ENCODE measurements around the gene SSU72.

Gene SSU72

DNA sequence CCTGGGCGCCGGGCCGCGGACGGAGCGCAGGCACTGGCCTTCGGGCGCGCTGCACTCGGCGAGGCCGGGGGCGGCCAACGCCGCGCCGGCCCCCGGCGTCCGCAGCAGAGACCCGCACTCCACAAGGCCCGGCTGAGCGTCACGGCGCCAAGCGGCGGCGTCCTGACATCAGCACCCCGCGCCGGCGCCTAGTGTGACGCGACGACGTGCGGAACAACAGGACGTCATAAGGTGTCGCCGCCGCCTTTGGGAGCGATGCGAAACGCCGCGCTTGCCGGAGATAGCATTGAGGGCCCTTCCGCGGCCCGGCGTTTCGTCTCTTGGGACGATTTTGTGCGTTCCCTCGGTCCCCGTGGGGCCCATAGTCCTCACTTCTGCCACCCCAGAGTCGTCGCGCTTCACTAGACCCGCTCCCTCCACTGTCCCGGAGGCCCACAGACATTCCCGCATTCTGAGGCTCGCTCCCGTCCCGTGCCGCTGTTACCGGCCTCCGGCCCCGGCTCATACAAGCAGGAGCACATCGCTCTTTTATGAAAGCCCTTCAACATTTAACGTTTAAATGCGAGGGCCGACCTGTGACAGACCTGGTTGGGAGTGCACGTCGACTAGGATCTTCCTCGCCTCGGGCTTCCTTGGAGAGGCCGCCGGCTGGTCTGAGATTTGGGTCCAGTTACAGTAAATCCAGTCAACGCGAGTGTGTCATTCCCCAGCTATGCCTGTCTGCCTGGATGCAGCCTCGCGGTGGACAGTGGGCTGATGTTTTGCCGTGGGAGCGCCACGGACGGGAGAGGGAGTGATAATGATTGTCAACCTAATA lies at the start of gene SSU72:
Gene SSU72 (minus strand): TSS at position 143 of the 817 bp plus-strand sequence. CDS start 306 bp downstream, outside the sequence.
- peak; percentile 88 for DNase-seq (ENCODE audit: low spot score)

DNA sequence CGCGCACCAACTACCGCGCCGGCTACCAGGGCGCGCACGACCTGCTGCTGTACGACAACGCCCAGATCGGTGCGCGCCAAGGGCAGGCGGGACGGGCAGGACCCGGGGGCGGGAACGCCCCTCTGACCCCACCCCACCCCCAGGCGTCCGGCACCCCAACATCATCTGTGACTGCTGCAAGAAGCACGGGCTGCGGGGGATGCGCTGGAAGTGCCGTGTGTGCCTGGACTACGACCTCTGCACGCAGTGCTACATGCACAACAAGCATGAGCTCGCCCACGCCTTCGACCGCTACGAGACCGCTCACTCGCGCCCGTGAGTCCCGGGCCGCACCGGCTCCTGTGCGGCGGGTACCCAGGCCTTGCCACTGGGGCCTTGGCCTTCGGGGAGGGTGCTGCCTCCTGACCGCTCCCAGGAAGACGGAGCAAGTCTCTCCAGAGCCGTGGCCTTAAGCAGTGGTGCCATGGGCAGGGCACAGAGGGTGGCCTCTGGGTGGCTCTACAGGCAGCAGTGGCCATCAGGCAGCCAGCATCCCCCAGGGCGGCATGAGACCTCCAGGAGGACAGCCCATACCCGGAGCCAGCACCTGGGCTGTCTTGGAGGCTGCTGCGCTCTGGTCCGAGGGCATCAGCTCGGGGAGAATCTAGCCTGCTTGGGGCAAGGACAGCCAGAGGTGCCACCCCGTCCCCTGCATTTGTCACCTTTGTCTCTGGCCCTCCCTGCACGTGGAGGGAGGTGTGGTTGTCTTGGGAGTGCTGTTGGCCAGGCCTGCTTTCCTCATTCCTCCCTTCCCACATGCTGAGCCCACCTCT lies 49.2 kb upstream of the SSU72 start:
- DNase-seq (ENCODE audit: low spot score) = no peak

DNA sequence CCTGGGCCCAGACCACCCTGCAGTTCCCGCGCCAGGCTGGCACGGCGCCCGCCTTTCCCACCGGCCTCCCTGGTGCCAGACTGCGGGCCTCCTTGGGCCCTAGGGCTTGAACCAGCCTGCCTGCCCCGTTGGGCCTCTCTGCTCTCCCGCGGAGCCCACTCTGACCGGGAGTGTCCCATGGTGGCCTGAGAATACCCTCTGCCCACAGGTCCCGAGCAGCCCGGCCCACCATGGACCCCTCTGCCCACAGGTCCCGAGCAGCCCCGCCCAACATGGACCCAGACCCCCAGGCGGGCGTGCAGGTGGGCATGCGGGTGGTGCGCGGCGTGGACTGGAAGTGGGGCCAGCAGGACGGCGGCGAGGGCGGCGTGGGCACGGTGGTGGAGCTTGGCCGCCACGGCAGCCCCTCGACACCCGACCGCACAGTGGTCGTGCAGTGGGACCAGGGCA lies 48.5 kb upstream of the SSU72 start:
- no peak for DNase-seq (ENCODE audit: low spot score)

DNA sequence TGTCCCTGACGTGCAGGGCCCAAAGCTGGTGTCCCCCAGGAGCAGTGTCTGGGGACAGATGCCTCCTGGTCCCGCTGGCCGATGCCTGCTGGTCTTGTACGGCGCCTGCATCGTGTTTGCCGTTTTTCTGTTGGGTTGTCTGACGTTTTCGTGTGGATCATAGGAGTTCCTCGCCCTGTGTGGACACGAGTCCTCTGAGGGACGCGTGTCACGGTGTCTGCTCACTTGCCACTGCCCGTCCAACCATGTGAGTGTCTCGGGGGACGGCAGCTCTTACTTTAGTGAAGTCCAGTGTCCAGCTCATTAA lies 48.1 kb upstream of the SSU72 start:
- no peak for DNase-seq (ENCODE audit: low spot score)

DNA sequence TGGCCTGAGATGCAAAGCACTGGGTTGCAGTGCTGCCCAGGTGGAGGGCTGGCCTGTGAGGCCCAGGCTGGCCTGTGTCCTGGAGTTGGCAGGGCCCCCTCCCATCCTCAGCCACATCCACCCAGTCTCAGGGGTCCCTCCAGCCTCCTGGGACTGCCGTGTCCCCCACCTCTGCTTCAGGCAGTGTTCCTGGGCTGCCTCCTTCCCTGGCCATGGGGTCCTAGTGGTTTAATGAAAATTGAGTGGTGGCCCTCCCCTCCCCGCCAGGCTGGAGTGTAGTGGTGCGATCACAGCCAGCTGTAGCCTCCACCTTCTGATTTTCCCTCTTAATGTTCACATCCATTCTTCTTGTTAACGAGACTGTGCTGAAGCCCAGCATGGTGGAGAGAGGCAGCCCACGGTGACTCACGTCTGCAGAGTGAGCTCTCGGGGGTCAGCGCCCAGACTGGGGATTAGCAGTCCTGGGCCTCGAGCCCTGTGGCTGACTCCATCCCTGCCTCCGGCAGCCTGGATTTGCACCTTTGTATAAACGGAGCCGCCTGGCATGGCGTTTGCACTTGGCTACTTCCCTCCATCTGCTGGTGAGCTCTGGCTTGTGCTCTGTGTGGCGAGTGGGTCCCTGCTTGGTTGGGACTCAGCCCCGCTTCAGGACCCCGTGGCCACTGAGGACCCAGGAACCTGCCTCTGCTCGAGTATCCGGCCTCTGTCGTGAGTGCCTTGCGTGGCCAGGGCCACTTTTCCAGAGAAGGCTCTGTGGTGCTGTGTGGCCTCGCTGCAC lies 47.5 kb upstream of the SSU72 start:
- no peak for DNase-seq (ENCODE audit: low spot score)

DNA sequence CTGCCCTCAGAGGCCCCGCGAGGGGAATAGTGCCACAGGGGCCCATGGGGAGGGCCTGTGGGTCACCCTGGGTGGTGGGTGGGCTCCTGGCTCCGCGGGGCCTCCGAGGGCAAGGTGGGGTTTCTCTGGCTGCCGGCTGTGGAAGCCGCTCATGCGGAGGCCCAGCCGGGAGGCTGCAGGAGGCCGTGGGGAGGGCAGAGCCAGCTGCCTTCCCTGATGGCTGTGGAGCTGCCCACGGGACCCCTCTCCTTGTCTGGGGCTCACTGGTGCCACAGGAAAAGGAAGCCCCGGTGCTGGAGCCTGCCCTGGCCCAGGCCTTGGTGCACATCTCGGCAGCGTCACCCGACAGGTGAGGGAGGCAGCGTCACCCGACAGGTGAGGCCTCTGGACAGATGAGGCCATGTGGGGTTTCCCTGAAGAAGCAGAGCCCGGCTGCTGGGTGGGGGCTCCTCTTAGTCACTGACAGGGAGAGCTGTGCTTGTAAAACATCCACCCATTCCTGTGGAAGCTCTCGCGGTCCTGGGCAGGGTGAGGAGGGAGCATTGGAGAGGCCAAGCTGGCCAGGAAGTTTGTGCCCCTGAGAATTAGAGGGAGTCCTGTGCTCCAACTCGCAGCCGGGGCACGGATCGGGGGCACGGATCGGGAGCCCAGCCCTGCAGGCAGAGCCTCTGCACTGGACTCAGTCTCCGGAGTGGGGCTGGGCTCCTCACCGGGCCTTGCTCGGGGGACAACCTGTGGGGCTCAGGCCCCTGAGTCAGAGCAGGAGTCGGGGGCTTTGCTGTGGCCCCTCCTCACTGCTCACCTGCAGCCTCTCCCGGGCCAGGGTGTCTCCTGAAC lies 46.7 kb upstream of the SSU72 start:
- no peak for DNase-seq (ENCODE audit: low spot score)

DNA sequence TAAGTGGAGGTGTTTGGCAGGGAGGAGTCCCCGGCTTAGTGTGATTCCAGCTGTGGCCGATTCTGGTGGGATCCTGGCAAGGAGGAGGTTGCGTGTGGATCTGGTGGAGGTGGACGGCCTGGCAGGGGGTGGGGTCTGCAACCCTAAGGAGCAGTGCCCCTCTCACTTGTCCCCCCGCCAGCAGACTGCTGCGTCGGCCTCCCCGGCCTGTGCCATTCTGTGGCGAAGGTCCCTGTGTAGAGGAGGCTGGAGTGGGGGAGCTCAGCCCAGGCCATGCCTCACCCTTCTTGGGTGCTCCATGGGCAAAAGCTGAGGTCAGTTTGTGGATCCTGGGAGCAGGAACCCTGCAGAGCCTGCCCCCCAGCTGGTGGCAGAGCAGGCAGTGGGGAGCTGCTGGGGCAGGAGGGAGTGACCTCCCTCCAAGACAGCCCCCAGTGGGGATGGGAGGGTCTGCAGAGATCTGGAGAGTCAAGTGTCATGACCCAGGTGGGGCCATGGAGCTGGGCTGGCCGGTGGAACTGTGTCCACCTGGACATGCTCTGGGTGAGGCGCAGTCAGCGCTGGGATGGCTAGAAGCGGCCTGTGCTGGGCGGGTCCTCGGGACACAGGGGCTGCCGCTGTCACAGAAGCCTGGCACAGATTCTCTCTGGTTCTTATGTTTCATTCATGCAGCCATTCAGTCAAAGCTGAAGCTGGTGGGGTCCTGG lies 45.9 kb upstream of the SSU72 start:
- DNase-seq (ENCODE audit: low spot score) = no peak

DNA sequence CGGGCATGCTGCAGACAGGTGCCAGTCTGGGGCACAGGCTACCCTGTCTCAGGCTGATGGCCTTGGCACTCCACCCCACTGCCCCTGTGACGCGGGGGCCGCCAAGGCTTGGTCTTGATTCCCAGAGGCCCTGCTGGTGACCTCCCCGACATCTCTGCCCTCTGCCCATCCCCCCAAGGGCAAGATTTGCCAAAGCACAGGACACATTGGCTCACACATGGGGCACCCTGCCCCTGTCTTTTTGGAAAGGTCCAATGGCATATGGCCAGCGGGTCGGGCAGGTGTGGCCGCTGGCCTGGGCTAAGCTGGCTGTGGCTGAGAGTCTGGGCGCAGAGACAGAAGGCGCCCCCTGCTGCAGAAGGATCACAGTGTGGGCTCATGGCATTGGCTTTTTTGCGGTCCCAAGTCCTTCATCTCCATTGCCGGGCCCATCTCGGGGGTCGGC lies 45.3 kb upstream of the SSU72 start:
- DNase-seq (ENCODE audit: low spot score) = no peak

DNA sequence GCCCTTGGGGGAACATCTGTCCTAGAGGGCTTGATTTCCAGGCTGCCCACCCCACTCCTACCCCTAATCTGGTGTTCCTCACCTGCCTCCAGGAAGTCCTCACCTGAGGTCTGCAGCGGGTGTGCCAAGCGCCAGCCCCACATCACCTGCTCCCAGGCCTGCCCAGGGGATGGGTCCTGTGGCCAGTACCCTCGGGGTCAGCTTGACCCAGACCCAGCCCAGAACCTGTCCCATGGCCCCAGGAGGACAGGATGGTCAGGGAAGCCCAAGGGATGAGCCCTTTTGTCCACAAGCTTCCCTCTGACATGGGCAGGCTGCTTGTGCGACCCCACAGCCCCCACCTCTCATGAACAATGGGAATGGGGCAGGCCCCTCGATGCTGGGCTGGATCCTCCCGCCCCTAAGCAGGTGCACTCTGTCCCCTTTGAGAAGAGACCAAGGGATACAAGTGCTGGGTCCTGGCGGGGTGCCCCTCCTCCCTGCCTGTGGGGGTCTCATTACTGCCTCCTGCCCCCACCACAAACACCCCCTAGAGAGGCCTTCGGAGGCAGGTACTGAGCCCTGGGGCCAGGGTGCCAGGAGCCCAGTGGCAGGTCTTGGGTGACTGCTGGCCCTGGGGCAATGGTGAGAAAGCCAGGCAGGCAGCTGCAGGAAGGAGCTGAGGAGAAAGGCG lies 43.9 kb upstream of the SSU72 start:
- DNase-seq (ENCODE audit: low spot score) = no peak

DNA sequence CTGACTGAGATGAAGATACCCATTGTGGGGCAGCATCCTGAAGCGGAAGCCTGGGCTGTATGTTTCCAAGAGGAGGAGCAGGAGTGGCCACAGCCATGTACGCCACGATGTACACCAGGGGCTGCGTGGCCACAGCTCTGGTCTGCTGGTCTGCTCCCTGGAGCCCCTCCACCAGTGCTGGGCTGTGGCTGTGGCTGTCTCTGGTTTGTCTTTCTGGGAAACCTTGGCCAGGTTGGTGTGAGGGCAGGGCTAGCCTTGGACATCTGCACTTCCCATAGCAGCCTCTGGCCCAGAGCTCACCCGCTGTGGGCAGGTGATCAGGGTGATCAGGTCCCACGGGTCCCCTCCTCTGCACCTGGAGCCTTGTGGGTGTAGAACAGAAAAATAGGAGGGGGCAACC lies 43.3 kb upstream of the SSU72 start:
- no peak for DNase-seq (ENCODE audit: low spot score)

DNA sequence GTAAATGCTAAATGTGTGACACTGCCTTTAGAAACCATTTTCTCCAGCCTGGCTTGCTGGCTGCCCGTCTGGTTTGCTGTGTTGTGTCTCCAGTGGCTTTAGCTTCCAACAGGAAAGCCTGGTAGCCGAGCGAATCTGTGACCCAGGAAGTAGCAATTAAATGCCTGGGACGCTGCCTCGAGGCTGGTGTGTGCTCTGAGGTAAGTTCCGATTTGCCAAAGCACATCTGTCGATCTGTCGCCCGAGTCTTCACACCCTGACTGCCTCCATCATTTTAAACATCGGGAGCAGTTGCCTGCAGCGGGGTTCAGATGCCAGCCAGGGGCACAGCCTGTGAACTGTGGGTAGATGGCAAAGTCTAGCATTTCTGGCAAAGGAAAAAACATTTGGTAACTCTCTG lies 42.9 kb upstream of the SSU72 start:
- DNase-seq (ENCODE audit: low spot score) = no peak

DNA sequence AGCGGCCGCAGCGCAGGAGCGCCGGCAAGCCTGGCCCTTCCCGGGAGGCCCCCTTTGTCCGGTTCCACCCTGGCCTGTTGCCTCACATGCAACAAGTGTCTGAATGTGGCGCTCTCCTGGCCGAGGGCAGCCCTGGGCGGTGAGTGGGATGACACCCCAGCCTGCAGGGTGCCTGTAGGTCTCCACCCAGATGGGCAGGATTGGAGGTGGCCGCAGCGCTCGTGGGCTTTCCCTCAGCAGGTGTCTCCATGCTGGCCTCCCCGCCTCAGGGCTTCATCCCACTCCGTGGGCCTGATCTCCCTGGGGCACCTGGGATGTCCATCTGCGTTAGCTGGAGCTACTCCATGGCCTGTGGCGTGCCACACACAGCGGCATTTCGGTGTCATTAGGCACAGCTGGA lies 42.2 kb upstream of the SSU72 start:
- no peak for DNase-seq (ENCODE audit: low spot score)

DNA sequence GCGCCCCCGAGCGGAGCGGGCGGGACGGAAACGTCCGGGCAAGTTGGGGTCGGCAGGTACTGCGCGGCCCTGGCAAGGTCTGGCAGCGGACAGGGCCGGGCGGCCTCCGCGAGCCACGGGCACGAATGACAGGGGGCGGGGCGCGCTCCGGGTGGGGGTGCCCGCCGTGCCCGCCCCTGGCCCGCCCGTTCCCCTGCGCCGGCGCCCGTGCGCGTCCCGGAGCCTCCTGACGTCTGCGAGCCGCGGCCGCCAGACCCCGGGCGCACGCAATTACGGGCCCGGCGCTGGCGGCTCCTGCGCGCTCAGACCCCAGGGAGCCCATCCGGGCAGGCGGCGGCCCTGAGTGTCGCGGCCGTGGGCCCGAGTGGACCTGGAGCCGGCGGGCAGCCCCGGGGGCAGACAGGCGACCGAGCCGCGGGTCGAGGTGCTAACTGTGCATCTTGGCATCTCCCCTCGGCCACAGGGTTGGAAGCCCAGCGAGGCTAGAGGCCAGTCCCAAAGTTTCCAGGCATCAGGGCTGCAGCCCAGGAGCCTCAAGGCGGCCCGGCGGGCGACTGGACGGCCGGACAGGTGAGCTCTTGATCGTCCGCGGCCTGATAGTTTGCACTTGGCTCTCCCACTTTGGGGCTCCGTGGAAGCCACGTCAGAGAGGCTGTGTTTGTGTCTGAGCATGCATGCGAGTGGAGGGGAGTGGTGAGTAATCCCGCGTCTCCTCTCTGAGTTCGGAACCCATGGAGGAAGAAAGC lies 41.6 kb upstream of the SSU72 start:
- no peak for DNase-seq (ENCODE audit: low spot score)

DNA sequence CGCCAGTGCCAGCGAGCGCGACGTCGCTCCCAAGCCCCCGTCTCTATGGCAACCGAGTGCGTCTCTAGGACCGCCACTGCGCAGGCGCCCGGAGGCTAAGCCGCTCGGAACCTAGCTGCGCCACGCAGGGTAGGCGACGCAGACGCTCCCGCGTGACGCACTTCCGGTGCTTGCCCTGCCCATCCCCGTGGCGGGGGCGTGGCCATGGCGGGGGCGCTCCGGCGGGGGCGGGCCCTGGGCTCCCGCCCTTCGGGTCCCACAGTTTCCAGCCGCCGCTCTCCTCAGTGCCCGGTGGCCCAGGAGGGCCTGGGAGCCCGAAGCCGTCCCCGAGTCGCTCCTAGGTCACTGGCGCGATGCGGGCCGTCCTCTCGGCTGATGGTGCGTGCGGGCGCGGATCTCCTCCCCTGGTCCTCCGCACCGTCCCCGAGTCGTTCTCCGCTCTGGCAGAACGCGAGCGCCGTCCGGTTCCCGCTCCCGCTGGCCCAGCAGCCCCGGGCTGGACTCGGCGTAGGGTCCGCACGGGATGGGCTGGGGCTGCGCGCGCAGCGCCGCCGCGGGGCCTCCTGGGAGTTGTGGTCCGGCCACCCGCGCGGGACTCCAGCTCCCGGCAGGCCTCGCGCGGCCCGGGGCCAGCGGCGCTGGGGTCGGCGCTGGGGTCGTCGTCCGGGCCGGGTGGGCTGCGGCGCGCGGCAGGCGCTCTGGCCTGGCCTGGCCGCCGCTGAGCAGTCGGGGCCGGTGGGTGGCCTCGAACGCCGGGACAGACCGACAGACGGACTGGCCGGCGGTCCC lies 40.8 kb upstream of the SSU72 start, which contains the start of gene MIB2:
Gene MIB2 (plus strand): TSS at position 245 of the 789 bp plus-strand sequence. CDS start 7,953 bp downstream, outside the sequence.
- peak; percentile 93 for DNase-seq (ENCODE audit: low spot score)

DNA sequence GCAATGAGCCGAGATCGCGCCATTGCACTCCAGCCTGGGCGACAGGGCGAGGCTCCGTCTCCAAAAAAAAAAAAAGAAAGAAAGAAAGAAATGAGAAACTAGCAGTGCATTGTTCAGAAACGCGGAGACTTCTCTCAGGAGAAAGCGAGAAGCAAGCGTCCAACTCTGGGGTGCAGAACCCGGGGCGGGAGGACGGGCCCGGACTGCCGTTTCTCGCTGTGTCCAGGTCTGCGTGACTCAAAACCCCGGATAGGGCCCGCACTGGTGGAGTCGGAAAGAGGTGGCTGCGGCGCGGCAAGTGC lies 40.2 kb upstream of the SSU72 start:
- DNase-seq (ENCODE audit: low spot score) = no peak

DNA sequence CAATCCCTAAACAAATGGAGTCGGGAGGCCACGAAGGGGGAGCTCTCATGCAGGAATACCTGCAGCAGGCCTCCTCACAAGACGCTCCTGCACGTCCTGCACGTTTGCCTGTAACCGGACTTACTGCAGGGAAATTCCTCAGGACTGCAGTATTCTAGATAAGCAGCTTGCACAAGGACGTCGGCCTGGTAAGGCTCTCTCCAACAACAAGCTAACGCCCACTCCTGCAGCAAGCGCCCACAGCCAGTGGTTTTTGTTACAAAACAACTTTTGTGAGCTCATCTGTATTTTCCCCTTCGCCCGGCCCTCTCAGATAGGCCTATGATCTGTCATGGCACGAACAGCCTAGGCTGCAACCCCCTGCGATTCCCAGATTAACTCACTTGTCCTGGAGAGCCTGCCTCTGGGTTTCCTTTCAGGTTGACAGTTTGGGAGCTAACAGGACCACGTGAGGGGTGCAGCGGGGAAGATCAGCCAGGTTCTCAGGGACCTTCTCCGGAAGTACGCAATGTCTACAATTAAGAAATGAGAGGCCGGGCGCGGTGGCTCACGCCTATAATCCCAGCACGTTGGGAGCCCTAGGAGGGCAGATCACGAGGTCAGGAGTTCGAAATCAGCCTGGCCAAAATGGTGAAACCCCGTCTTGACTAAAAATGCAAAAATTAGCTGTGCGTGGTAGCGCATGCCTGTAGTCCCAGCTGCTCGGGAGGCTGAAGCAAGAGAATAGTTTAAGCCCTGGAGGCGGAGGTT lies 39.7 kb upstream of the SSU72 start:
- no peak for DNase-seq (ENCODE audit: low spot score)

DNA sequence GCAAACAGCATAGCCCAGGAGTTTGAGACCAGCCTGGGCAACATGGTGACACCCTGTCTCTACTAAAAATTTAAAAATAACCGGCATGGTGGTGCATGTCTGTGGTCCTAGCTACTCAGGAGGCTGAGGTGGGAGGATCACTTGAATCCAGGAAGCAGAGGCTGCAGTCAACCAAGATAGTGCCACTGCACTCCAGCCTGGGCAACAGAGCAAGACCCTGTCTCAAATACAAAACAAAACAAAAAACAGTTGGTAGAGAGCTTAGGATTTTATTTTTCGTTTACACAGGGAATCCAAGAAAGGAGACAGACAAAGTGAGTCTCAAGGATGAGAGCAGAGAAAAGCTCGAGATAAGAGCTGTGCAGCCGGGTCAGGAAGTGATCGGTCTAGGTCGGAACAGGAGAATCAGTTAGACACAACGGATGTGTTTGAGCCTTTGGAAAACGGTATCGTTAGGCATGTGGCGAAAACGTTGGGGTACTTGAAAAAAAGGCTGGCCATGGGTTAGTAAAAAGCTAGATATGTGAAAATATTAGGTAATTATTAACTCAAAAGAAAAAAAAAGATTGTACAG lies 38.9 kb upstream of the SSU72 start:
- no peak for DNase-seq (ENCODE audit: low spot score)

DNA sequence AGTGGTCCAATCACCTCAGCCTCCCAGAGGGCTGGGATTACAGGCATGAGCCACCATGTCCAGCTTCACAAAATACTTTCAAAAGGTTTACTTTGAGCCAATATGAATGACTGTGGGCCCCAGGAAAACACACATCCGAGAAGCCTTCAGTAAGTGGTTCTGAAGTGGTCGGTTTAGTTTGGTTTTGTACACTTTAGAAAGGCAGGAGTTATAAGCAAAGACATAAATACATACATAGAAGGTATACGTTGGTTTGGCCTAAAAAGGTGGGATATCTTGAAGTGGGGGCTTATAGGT lies 37.4 kb upstream of the SSU72 start:
- no peak for DNase-seq (ENCODE audit: low spot score)

All from kidney capillary endothelial cell (primary cell).